T-helper 2 cell treated with Interferon-gamma antibody and Interleukin-4, amounts not matched to agents 100 ng/mL and 5 ng/mL, for 36 hours (primary cell): Measurements from ENCODE around the gene CTNND2. TPM values are rescaled to one million over a fixed set of nuclear protein-coding genes. Genes with fewer than 3 reads are reported as not detected.

Experiments used
- intact Hi-C: fragments of 100-400 bp; cut with micrococcal nuclease; formaldehyde crosslinking; loops from one replicate; pipeline ENCODE4 v1.15.1; 2023
- total RNA-seq: library from RNA; stranded (reverse); gene quantifications from 2 replicates; pipeline ENCODE4 v1.2.3, GENCODE V29; 2022

CTNND2 gene
- total RNA-seq, 1 donor from 2014 or later, result not detected

DNA sequence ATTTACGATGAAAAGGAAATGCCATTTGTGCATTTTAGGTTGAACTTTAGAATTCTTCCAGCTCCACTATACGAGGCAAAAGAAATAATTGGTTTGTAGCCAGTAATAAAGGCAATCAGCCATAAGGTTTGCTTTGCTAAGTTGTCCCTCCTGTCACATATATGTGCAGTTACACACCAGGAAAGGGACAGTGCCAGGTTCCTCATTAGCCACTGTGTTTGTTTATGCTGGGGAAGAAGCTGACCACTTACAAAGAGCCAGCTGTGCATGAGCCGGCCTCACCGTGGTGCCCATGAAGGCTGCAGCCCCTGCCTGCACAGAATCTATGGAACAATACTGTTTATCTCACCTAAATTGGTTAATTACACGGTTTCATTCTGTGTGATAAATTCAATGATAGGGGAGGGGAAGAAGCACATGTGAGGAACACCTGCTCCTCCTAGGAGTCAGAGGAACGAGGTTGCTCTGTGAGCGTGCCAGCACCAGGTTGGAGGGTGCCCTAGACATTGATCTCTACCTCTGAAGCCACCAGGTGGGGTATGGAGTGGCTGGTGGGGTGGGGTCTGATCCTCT lies 969.4 kb downstream of the CTNND2 start:
- intact Hi-C loops, result no loop called here

DNA sequence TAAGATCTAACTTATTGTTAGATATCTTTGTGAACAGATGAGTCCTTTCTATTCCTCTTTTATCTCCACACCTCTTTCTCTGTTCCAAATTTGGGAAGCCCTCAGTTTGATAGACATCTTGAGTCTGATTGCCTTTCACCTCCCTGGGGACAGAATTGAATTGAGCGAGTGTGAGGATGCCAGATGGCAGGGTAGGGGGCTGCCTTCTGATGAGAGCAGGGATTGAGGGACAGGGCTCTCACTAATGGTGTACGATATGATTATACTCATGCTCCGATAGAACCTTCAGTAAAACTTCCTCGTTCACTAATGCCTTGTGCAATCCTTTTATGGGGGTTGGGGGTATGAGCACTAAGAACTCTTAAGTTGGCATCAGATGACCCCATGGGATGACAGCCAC lies 971.1 kb downstream of the CTNND2 start:
- intact Hi-C loops, result no loop called here

DNA sequence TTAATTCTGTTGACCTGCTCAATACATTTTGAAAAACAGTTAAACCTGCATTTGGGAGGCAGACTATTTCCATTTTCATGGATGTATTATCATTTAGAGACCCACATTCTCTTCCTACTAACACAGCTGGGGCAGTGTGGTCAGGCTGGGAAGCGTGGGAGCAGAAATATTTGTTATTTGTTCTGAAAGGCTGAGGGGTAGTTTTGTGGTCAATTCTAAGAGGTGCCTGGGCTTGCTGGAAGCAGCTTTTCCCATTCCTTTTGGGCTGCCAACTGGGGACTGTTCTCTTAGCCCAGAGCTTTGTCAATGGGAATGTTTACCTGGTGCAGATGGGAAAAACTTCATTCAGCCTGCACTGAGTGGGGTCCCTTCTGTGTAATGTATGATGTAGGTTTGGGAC lies 971.8 kb downstream of the CTNND2 start:
- intact Hi-C loops, result no loop called here

DNA sequence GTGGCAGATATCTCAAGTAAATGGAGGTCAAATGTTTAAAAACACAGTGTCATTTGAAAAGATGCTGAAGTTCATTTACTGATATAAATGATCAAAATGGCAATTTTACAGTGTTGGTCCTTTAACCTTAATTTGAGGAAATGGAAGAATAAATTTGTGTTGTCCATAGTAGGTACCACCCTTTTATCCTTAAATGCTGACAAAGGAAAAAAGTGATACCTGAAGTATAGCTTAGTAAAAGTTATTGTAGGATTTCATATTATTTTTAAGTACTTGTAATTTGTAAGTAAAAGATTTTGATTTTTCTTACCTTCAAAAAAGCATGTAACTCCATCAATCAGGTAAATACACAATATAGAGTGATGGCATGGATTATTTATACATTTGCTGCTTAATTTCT lies 976.6 kb downstream of the CTNND2 start:
- intact Hi-C loops, result no loop called here

DNA sequence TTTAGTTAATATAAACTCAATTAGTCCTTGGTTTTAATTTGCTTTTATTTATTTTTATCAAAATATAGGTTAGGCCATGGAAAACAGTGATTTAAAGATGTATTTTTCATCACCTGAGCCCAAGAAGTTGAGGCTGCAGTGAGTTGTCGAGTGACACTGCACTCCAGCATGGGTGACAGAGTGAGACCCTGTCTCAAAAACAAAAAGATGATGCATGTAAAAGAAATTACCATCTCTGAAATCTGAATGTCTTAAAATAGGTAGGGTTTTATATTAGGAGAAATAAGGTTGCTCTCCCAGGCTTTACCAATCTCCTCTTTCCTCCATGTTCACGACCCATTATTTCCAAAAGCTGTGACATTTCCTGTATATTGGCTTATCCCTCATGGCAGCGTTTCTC lies 980.9 kb downstream of the CTNND2 start:
- intact Hi-C loops, result no loop called here
